T follicular helper cell (primary cell): ENCODE results near the gene MALL.
"Not testable (repeated sequence)": the region's sequence is repeated elsewhere in the genome, so short reads cannot be mapped to it uniquely, and the experiment has no call there.

ENCODE experiments used
- DNase-seq: peaks from one replicate; pipeline ENCODE4 v3.0.0-alpha.2; 2020; ENCODE audit warnings: low read depth

MALL gene

GRCh38 chr2:110050222-110050621, 65.4 kb downstream of the MALL start:
- not testable (repeated sequence) for DNase-seq

- not testable (repeated sequence) for DNase-seq
These were observed 65.9 kb downstream of the MALL start for GRCh38 chr2:110049769-110050168.

- not testable (repeated sequence) for DNase-seq
These were observed 67.1 kb downstream of the MALL start for GRCh38 chr2:110048255-110049197.

GRCh38 chr2:110047225-110047624, 68.4 kb downstream of the MALL start:
- not testable (repeated sequence) for DNase-seq

- DNase-seq = not testable (repeated sequence)
These were observed 73.5 kb downstream of the MALL start for GRCh38 chr2:110041941-110042660.

- not testable (repeated sequence) for DNase-seq
These were observed 78.3 kb downstream of the MALL start for GRCh38 chr2:110037336-110037735.

- not testable (repeated sequence) for DNase-seq
These were observed 80.2 kb downstream of the MALL start for GRCh38 chr2:110035384-110035783.

GRCh38 chr2:110034935-110035334, 80.7 kb downstream of the MALL start:
- DNase-seq = not testable (repeated sequence)
